HG03139 (cell line): ENCODE measurements around the gene CYFIP1.

Source experiments
- ATAC-seq: cut with Tn5 transposase; IDR thresholded peaks from one replicate; pipeline ENCODE4 v1.9.1; 2021; ENCODE audit not compliant: unreplicated experiment

The CYFIP1 gene

GRCh38 chr15:22823495-22824128 is 156.6 kb downstream of the CYFIP1 start:
- ATAC-seq = no peak

DNA sequence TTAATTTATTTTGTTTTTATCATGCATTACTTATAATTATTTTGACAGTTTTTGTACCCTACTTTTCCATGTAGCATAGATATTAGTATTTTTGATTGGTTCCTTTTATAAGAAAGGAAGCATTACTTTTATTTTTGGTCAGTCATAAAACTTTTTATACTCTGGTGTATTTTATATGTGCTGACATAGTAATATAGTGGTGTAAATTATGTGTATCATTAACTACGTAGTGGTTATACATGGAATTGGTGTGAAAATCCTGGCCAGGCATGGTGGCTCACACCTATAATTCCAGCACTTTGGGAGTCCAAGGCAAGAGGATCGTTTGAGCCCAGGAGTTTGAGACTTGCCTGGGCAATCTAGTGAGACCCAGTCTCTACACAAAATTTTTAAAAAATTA is 160.5 kb downstream of the CYFIP1 start:
- no peak for ATAC-seq
